ENCODE results near the gene SYT8.

Gene SYT8

DNA sequence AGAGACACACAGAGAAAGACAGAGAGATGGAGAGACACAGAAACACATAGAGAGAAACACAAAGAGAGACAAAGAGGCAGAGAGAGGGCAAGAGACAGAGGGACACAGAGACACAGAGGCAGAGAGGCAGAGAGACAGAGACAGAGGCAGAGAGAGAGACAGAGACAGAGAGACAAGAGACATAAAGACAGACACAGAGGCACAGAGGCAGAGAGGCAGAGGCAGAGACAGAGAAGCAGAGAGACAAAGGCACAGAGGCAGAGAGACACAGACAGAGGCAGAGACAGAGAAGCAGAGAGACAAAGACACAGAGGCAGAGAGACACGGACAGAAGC lies 10.3 kb downstream of the SYT8 start:
- no peak overlapping the region for H3K4me3 Mint-ChIP-seq
- no peaks in the 10 kb centered on the region for H3K36me3 Mint-ChIP-seq (ENCODE audit: low read depth)
- H3K27ac Mint-ChIP-seq, result peak overlapping the region; percentile 41
- H3K9me3 Mint-ChIP-seq, result no peaks in the 10 kb centered on the region
- TF ChIP-seq, protein P1, sequence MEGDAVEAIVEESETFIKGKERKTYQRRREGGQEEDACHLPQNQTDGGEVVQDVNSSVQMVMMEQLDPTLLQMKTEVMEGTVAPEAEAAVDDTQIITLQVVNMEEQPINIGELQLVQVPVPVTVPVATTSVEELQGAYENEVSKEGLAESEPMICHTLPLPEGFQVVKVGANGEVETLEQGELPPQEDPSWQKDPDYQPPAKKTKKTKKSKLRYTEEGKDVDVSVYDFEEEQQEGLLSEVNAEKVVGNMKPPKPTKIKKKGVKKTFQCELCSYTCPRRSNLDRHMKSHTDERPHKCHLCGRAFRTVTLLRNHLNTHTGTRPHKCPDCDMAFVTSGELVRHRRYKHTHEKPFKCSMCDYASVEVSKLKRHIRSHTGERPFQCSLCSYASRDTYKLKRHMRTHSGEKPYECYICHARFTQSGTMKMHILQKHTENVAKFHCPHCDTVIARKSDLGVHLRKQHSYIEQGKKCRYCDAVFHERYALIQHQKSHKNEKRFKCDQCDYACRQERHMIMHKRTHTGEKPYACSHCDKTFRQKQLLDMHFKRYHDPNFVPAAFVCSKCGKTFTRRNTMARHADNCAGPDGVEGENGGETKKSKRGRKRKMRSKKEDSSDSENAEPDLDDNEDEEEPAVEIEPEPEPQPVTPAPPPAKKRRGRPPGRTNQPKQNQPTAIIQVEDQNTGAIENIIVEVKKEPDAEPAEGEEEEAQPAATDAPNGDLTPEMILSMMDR (IDR thresholded peaks at IDR 0.05), result no peak
- no peak for DNase-seq
- H3K27me3 Mint-ChIP-seq (ENCODE audit: low read depth, poor library complexity), result peaks cover 5% of the 10 kb centered on the region
- peaks cover 37% of the 10 kb centered on the region for H3K4me1 Mint-ChIP-seq

DNA sequence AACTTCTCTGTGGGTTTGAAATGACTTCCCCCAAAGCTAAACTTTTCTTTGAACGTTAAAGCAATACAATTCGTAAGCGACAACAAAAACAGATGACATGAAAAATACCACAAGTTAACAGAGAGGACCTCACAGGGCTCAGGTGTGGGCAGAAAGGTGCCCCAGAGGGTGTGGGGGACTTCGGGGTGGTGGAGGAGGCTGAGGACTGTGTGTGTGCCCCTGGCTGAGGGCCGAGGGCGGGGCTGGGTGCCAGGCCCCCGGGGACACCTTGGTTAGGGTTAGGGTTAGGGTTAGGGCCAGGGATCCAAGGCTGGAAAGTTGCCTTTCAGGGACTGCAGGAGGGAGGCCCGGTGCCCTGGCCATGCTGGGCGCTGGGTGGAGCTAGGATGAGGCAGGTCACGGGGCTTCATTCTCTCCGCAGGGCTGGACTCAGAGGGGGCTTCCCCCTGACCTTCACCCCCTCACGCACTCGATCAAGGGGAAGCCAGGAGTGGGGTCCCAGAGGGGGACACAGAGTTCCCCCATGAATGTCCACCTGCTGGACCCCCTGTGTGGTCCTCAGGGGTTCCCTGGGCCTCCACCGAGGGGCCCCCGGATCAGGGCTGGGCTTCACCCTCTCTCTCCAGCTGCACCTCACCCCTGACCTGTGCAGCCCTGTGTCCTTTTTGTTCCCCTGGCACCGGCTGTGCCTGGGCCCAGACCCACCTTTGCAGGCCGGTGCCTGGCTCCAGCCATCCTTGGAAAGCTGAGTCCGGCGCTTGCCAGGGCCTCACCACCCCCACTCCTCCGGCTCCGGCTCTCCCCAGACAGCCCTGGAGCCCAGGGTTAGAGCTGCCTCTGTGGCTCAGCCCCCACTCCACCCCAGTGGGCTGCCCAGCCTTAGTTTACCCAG lies 11.0 kb downstream of the SYT8 start:
- peaks cover under 1% of the 10 kb centered on the region for H3K9me3 Mint-ChIP-seq
- H3K27me3 Mint-ChIP-seq (ENCODE audit: low read depth, poor library complexity), result peaks cover 5% of the 10 kb centered on the region
- DNase-seq, result no peak
- H3K4me1 Mint-ChIP-seq, result peaks cover 44% of the 10 kb centered on the region
- no peaks in the 10 kb centered on the region for H3K36me3 Mint-ChIP-seq (ENCODE audit: low read depth)
- H3K27ac Mint-ChIP-seq, result no peak overlapping the region
- no peak overlapping the region for H3K4me3 Mint-ChIP-seq
- TF ChIP-seq, protein P1 (IDR thresholded peaks at IDR 0.05), result no peak

DNA sequence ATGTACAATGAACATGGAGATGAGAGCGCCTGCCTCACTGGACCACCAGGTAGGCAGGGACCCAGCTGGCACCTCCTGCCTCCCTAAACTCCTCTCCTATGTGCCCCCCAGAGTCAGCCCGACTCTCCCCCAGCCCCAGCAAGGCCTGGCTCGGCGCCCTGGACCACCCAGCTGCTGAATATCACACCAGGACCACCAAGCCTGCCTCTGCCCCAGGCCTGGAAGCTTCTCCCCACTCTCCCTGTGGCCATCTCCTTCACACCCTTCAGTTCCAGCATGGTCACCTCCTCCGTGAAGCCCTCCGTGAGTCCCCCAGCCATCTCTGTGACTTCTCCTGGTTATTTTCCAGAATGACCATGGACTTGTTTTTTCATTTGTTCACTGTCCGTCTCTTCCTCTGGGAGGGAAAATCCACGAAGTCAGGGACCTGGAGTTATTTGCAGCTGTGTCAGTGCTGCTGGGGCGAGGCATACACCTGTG lies 11.7 kb downstream of the SYT8 start:
- Mint-ChIP-seq H3K4me1 (peaks cover 47% of the 10 kb centered on the region), H3K4me3 (no peak overlapping the region), H3K27ac (peak overlapping the region; percentile 59), H3K9me3 (peaks cover 3% of the 10 kb centered on the region), H3K36me3 (ENCODE audit: low read depth) (no peaks in the 10 kb centered on the region), H3K27me3 (ENCODE audit: low read depth, poor library complexity) (peaks cover 5% of the 10 kb centered on the region)
- TF ChIP-seq, protein P1 (IDR thresholded peaks at IDR 0.05), result no peak
- DNase-seq, result no peak

DNA sequence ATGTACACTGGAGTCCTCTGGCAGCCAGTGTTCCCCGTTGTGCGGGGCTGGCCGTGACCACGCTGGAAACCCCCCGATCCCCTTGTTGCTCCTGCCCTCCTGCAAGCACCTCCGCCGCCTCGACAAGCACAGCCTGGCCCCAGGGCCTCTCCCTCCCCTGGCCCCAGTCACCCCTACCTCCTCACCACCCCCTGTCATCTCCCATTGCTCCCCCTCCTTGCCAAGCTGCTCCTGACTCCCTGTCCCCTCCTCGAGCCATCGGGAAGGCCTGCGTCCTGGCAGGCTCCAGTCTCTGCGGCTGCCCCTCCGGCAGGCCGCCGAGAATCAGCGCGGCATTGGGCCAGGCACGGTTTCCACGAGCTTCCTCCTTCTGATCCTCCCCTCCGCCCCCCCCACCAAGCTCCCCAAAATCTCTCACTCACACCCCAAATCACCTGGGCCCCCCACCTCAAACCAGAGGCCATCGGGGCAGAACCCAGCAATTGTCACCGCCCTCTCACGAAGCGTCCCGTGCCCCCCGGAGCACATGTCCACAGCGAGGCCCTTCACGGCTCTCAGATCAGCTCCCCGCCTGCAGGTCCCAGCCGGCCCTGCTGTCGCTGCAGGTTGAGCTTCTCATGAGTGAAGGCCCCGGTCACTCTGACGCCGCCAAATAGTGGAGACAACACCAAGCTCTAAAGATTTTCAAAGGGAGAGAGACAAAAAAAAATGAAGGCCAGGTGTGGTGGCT lies 12.4 kb downstream of the SYT8 start:
- H3K27ac Mint-ChIP-seq, result peak overlapping the region; percentile 51
- no peak overlapping the region for H3K4me3 Mint-ChIP-seq
- H3K36me3 Mint-ChIP-seq (ENCODE audit: low read depth), result no peaks in the 10 kb centered on the region
- H3K9me3 Mint-ChIP-seq, result peaks cover 3% of the 10 kb centered on the region
- TF ChIP-seq, protein P1 (IDR thresholded peaks at IDR 0.05), result no peak
- H3K4me1 Mint-ChIP-seq, result peaks cover 50% of the 10 kb centered on the region
- DNase-seq, result no peak
- H3K27me3 Mint-ChIP-seq (ENCODE audit: low read depth, poor library complexity), result peaks cover 5% of the 10 kb centered on the region

DNA sequence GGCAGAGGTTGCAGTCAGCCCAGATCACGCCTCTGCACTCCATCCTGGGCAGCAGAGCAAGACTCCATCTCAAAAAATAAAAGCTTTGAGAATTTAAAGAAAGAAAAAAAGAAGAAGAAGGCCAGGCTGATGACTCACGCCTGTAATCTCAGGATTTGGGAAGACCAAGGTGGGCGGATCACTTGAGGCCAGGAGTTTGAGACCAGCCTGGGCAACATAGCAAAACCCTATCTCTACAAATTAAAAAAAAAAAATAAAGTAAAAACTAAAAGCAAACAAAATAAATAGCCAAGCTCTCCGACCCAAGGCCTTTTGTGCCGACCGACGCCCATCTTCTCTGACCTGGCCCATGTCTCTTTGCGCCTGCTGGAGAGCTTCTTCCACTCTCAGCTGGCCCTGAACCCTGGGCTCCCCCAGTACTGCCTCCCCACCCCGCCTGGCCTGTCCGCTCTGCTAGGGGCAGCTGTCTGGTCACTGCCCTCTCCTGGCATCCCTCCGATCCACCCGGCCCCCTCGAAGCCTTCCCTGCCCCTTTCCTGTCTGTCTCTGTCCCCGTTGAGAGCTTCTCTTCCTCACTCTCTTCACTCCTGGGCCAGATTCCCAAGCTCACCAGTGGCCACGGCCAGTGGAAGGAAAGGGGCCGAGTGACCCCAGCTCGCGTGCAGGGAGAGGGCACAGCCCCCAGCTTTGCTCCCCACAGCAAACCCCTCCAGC lies 13.3 kb downstream of the SYT8 start:
- Mint-ChIP-seq H3K36me3 (ENCODE audit: low read depth) (no peaks in the 10 kb centered on the region), H3K4me3 (no peak overlapping the region), H3K27me3 (ENCODE audit: low read depth, poor library complexity) (peaks cover 5% of the 10 kb centered on the region), H3K4me1 (peaks cover 59% of the 10 kb centered on the region), H3K27ac (no peak overlapping the region), H3K9me3 (peaks cover 3% of the 10 kb centered on the region)
- TF ChIP-seq, protein P1 (IDR thresholded peaks at IDR 0.05), result no peak
- no peak for DNase-seq

All from nephron progenitor cell (in vitro differentiated cells).